HEK293T (cell line): ENCODE results near the gene CHM.
"Not testable (repeated sequence)": the region's sequence is repeated elsewhere in the genome, so short reads cannot be mapped to it uniquely, and the experiment has no call there.

Experiments used
- ARNT ChIP-seq: fragments of 450-650 bp; IDR thresholded peaks from 2 replicates; pipeline ENCODE4 v1.6.1; 2017; ENCODE audit warnings: mild to moderate bottlenecking
- BHLHE40 ChIP-seq: fragments of 450-650 bp; IDR thresholded peaks from 2 replicates; pipeline ENCODE4 v1.6.1; 2016; ENCODE audit warnings: mild to moderate bottlenecking, moderate library complexity, borderline replicate concordance
- CTBP1 ChIP-seq: fragments of 450-650 bp; IDR thresholded peaks from 2 replicates; pipeline ENCODE4 v1.6.1; 2016; ENCODE audit warnings: borderline replicate concordance
- ELF4 ChIP-seq: fragments of 450-650 bp; IDR thresholded peaks from 2 replicates; pipeline ENCODE4 v1.6.1; 2017; ENCODE audit warnings: antibody characterized with exemption
- FOXA1 ChIP-seq: fragments of 450-650 bp; IDR thresholded peaks from 2 replicates; pipeline ENCODE4 v1.6.1; 2016; ENCODE audit warnings: mild to moderate bottlenecking
- FOXK2 ChIP-seq: fragments of 450-650 bp; IDR thresholded peaks from 2 replicates; pipeline ENCODE4 v1.6.1; 2016; ENCODE audit warnings: mild to moderate bottlenecking
- FOXM1 ChIP-seq: fragments of 450-650 bp; IDR thresholded peaks from 2 replicates; pipeline ENCODE4 v1.6.1; 2017; ENCODE audit warnings: mild to moderate bottlenecking, borderline replicate concordance
- HDGF ChIP-seq: fragments of 450-650 bp; IDR thresholded peaks from 2 replicates; pipeline ENCODE4 v1.6.1; 2017; ENCODE audit warnings: antibody characterized with exemption, borderline replicate concordance
- L3MBTL2 ChIP-seq: fragments of 450-650 bp; conservative IDR thresholded peaks from 2 replicates; pipeline ENCODE4 v1.6.1; 2016; ENCODE audit warnings: mild to moderate bottlenecking
- PKNOX1 ChIP-seq: fragments of 450-650 bp; IDR thresholded peaks from 2 replicates; pipeline ENCODE4 v1.6.1; 2016
- SUZ12 ChIP-seq: fragments of 450-650 bp; IDR thresholded peaks from 2 replicates; pipeline ENCODE4 v1.6.1; 2016; ENCODE audit warnings: mild to moderate bottlenecking

- TF ChIP-seq HDGF, FOXM1, BHLHE40, CTBP1, SUZ12, FOXA1, PKNOX1, ELF4, L3MBTL2, ARNT, FOXK2: not testable (repeated sequence)
Measured at GRCh38 chrX:85916656-85917280, 130.6 kb downstream of the CHM start.
